ENCODE results near the gene LARGE2. TPM values are rescaled to one million over a fixed set of nuclear protein-coding genes. Genes with fewer than 3 reads are reported as not detected.
A peak's percentile ranks its signal among the peaks of the same experiment; 100 is the strongest.
"Not testable (repeated sequence)": the region's sequence is repeated elsewhere in the genome, so short reads cannot be mapped to it uniquely, and the experiment has no call there.

The LARGE2 gene
- total RNA-seq, 1 experiment from 2014 or later = 67.6 TPM

GRCh38 chr11:45900175-45900800 is 22.2 kb upstream of the LARGE2 start:
- Histone ChIP-seq H3K4me2 (ENCODE audit: low read length) (peak overlapping the region; percentile 68), H3K4me1 (ENCODE audit: control insufficient read depth in 1 of 2, insufficient read depth in 2 of 2, low read length in 2 of 2) (peaks cover 10 to 25% of the 10 kb centered on the region in 2 experiments; a peak in 3 of 4 replicates), H3K9ac (ENCODE audit: low read length) (peak overlapping the region; percentile 39; the same call in 1 of the 2 replicates), H3K4me3 (replicated peaks in 1 of 2; ENCODE audit: low read depth in 1 of 2, low read length in 2 of 2) (peak overlapping the region; percentile 39 to 51)
- CTCF ChIA-PET; H3K9me3 ChIP-seq (ENCODE audit: control insufficient read depth in 1 of 2, insufficient read depth in 1 of 2, low read depth in 1 of 2, low read length in 2 of 2); H3K79me2 ChIP-seq (ENCODE audit: insufficient read depth, low read length); H3K27ac ChIP-seq (ENCODE audit: low read depth, low read length); H2AFZ ChIP-seq (ENCODE audit: low read depth, low read length, poor library complexity, severe bottlenecking); H4K20me1 ChIP-seq (ENCODE audit: insufficient read depth); H3K36me3 ChIP-seq (ENCODE audit: control insufficient read depth in 1 of 2, insufficient read depth in 2 of 2, low read length in 2 of 2); RAD21 ChIA-PET (ENCODE audit: low non-redundant PET in 1 of 2, low total read pairs in 2 of 2, uncharacterized antibody in 2 of 2, unreplicated experiment in 2 of 2); POLR2A ChIA-PET; DNase-seq (ENCODE audit: low read depth, low spot score); H3K27me3 ChIP-seq (ENCODE audit: insufficient read depth, low read length); BruUV-seq (replicated peaks); intact Hi-C loops (cut with micrococcal nuclease); H3K9me2 ChIP-seq (ENCODE audit: insufficient read depth): not testable (repeated sequence)
- peak; percentile 27; the same call in 1 of the 2 replicates for ATAC-seq
- peak; percentile 41; the same call in 1 of the 2 replicates for TF ChIP-seq ZFX (IDR thresholded peaks at IDR 0.05)

DNA sequence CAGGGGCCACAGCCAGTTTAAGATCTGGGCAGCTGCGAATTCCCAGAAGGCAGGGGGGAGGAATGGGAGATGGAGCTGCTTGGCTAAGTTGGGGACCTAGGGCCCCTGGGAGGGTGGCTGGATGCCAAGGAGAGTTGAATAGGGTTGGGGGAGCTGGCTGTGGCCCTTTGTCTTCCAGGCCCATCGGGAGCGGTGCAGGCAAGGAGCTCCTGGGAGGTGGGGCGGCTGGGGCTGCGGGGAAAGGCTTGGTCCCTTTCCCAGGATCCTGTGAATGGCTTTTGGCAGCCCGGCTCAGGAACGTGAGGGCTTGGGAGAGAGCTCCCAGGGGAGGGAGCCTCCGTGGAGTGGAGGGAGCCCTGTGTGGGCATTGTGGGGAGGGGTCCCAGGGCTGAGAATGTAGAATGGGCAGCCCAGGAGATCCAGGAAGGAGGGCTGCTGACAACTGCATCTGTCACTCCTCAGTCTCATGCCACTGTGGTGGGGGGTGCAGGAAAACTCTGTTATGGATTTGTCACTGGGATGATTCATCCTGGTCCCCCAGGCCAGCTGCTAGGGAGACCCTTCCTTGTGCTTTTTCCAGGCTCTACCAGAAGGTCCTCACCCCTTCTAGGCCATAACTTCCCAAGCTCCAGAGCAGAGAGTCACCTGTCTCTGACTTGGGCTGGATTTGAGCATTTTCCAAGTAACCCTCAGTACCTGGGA is 21.4 kb upstream of the LARGE2 start:
- ChIA-PET RAD21 (ENCODE audit: low non-redundant PET in 1 of 2, low total read pairs in 2 of 2, uncharacterized antibody in 2 of 2, unreplicated experiment in 2 of 2) (no interaction called here), CTCF (no interaction called here), POLR2A (no interaction called here)
- H3K9me2 ChIP-seq (ENCODE audit: insufficient read depth) = no peaks in the 10 kb centered on the region
- H3K4me3 ChIP-seq (replicated peaks in 1 of 2; ENCODE audit: low read depth in 1 of 2, low read length in 2 of 2) = peak overlapping the region in 1 of 2 experiments; percentile 39; a peak in 1 of 4 replicates
- DNase-seq (ENCODE audit: low read depth, low spot score) (no peak), ATAC-seq (no peak)
- no peaks in the 10 kb centered on the region for H3K79me2 ChIP-seq (ENCODE audit: insufficient read depth, low read length)
- no peaks in the 10 kb centered on the region for H3K27me3 ChIP-seq (ENCODE audit: insufficient read depth, low read length)
- no peaks in the 10 kb centered on the region for H3K9me3 ChIP-seq (ENCODE audit: control insufficient read depth in 1 of 2, insufficient read depth in 1 of 2, low read depth in 1 of 2, low read length in 2 of 2)
- intact Hi-C loops (cut with micrococcal nuclease) = no loop called here
- TF ChIP-seq EZH2 (IDR thresholded peaks at IDR 0.05) = no peak
- H3K4me2 ChIP-seq (ENCODE audit: low read length) = peak overlapping the region; percentile 68
- BruUV-seq (replicated peaks) = no TSS peak
- H3K27ac ChIP-seq (ENCODE audit: low read depth, low read length) = no peak overlapping the region
- H3K9ac ChIP-seq (ENCODE audit: low read length) = no peak overlapping the region
- no peak overlapping the region for H2AFZ ChIP-seq (ENCODE audit: low read depth, low read length, poor library complexity, severe bottlenecking)
- no peaks in the 10 kb centered on the region for H4K20me1 ChIP-seq (ENCODE audit: insufficient read depth)
- peaks cover 10 to 24% of the 10 kb centered on the region in 2 experiments; a peak in 3 of 4 replicates for H3K4me1 ChIP-seq (ENCODE audit: control insufficient read depth in 1 of 2, insufficient read depth in 2 of 2, low read length in 2 of 2)
- no peaks in the 10 kb centered on the region for H3K36me3 ChIP-seq (ENCODE audit: control insufficient read depth in 1 of 2, insufficient read depth in 2 of 2, low read length in 2 of 2)

All from HCT116 (cell line).